GM19328 (cell line): ENCODE data around the gene TPCN1.
"Not testable (repeated sequence)": the region's sequence is repeated elsewhere in the genome, so short reads cannot be mapped to it uniquely, and the experiment has no call there.

Experiments
- ATAC-seq: cut with Tn5 transposase; IDR thresholded peaks from one replicate; pipeline ENCODE4 v1.9.1; 2021; ENCODE audit warnings: mild to moderate bottlenecking, moderate library complexity; ENCODE audit not compliant: unreplicated experiment

Gene TPCN1

GRCh38 chr12:113196582-113196981 lies 24.7 kb upstream of the TPCN1 start:
- no peak for ATAC-seq

- ATAC-seq: peak; percentile 76
These were observed 24.3 kb upstream of the TPCN1 start for GRCh38 chr12:113196990-113197389.

GRCh38 chr12:113197518-113198077 lies 23.7 kb upstream of the TPCN1 start:
- ATAC-seq: no peak

GRCh38 chr12:113198296-113198695 lies 23.0 kb upstream of the TPCN1 start:
- ATAC-seq: no peak

DNA sequence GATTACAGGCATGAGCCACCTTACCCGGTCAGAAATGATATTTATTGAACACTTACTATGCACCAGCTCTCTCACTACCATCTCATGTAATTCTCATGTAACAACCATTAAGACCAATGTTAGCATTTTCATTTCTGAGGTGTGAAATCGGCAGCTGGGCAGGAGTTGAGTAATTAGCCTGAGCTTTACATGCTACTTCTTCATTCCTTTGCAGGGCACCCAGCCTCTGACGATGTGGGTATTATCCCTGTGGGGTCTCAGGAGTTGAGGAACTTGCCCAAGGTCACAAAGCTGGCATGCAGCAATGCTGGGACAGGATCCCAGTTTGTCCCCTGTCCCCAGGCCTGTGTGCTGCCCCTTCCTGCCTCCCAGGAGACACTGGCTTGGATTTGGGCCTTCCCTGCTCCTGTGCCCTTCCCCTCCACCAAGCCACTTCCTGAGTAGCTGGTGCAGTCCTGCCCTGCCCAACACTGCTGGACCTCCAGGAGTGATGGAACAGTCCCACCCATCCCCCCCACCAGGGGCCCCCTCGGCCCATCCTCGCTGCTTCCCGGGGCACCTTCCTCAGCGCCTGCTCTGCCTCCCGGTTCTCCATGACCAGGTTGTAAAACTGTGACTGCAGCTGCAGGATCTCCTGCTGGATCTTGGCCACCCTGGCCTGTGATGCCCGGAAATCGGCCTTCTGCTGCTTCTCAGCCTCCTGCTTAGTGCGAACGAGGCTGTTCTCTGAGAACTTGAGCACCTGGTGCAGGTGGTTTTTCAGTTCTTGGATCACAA lies 21.1 kb upstream of the TPCN1 start:
- no peak for ATAC-seq

DNA sequence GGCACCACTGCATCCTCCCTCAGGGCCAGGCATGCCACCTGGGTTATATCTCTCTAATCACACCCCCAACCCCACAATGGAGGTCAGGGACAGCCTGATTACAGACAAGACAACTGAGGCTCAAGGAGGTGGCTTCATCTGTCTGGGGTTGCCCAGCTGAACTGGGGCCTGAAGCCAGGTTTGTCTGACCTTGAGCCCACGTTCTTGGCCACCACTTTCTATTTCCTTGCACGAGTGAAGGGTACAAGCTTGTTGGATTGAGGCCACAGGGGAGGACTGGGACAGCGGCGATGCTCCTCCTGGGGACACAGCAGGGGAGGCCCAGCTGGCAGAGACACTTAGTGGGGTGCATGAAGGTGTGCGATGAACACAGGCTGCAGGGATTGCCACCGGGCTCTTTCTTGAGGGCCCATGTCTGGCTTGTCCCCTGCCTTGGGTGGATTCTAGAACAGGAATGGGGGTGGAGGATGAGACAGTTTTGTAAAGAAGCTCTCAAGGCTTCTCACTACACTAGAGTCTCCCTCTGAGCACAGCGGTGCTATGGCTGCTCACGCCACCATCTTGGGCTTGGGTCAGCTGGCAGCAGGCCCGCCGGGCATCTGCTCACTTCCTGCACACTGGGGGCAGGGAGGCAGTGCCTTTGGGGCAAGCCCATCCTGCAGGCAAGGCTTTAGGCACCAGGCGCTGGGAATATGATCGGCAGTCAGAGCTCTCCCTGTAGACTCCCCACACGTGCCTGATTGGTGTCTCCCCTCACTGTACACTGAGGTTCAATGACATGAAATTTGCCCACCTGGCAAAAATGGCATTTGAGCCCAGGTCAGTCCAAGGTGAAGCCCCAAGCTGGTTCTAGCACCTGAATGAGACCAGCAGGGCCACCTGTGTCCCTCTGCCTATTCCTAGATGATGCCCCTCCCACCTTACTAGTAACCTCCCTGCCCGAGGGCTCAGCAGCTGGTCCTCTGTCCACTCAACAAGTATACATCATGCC lies 19.8 kb upstream of the TPCN1 start:
- no peak for ATAC-seq

DNA sequence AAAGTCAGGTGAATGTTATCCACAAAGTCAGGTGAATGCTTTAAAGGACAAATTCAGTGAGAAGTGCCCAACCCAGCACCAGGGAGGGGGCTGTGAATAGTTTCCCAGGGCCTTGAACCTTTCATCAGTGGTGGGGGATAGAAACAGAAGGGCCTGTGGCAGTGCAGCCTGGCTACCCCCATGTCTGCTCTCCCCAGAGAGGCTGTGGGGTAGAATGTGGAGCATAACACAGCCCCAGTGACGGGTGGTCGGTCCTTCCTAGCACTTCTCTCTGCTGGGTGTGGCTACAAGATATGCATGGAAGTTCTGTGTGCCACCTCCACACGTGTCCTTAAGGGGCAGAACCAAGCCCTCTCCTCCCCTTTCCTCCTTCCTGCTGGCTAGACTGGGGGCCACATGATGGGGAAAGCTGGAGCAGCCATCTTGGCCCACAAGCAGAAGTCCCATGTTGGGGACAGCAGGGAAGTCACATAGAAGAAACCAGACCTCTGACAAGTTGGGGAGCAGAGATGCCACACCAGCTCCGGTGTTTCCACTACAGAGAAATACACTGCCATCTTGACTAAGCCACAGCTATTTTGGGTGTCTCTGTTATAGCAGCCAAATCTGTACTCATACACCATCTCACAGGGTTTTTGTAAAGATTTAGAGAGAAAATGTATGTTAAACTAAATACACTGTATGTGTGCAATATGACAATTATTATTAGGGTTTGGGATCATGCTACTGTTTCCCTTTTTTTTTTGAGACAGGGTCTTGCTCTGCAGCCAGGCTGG lies 18.8 kb upstream of the TPCN1 start:
- ATAC-seq: no peak

GRCh38 chr12:113203852-113204760 lies 17.2 kb upstream of the TPCN1 start:
- no peak for ATAC-seq

DNA sequence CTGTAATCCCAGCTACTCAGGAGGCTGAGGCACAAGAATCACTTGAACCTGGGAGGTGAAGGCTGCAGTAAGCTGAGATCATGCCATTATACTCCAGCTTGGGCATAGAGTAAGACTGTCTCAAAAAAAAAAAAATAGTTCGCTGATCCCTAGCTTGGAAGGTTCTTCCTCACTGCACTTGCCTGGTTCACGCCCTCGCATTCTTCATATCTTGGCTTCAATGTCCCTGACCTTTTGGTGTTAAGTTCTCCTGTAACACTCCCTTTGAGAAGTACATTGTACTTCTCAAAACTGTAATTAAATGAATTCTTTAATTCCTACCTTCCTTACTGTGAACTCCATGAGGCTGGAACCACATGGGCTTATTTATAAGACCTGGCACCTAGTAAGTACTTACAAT lies 16.5 kb upstream of the TPCN1 start:
- no peak for ATAC-seq

- not testable (repeated sequence) for ATAC-seq
These were observed 14.5 kb upstream of the TPCN1 start for GRCh38 chr12:113206802-113207201.

GRCh38 chr12:113207613-113208040 lies 13.6 kb upstream of the TPCN1 start:
- ATAC-seq: no peak

DNA sequence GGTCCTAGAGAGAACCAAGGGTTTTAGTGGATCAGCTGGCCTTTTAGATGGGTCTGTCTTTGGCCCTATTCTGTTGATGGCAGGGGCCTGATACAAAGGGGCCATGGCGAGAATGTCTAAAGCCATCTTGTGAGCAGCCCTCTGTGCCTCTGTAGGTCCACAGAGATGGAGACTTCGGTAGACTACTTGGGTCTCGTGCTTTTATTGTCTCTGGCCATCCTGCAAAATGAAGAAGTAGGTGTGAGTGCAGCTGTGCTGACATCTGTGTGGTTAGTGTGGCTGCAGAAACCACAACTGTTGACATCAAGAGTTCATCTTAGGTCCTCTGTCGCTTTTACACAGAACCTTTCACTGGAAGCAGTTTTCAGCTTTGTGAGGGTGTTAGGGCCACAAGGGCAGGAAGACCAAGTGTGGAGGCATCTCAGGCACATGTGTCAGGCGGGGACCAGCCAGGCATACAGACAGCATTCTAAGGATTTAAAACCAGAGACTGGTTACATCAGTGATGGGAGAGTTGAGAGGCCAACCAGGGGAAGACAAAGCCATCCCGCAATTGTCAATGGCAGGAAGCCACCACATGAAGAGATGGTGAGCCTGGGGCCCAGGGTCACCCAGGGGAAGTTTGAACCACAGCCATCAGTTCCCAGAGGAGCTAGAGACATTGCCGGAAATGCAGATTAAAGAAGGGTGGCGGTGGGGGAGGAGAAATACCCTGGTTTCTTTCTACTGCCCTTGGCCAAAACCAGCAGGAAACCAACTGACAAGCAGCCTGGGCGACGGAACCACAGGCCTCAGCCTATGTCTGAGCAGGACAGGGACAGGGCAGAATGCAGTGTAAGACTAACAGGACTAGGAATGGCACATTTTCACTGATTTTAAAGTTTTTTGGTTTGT lies 13.0 kb upstream of the TPCN1 start:
- peak; percentile 75 for ATAC-seq

DNA sequence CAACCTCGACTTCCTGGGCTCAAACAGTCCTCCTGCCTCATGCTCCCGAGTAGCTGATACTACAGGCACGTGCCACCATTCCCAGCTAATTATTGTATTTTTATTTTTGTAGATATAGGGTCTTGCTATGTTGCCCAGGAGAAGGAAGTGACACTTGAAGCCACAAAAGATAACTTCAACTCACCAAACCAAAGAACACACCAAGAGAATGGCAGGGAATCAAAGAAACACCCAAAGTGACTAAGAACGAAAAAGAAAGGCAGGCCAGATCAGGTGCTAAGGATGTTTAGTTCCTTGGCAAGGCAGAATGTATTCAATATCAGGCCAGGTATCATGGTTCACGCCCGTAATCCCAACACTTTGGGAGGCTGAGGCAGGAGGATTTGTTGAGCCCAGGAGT lies 10.1 kb upstream of the TPCN1 start:
- no peak for ATAC-seq

DNA sequence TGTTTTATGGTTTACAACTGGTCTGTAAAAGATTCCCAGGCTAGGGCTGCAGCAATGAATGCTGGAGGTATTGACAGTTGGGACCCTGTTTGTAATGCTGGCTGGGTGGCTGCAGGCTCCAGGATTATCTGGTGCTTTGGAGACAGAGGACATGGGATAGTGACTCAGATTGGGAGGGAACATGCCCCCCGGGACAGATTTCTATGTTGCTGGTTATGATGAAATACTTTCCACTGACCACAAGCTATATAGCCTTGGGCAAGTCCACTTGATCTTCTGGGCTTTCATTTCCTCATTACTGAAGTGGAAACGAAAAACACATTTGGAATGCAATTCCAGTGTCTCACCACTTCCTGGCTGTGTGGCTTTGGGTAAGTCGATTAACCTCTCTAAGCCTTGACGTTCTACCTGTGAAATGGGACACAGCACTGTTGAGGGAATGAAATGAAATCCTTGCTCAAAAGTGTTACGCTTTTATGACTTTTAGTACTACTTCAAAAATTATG lies 6.3 kb upstream of the TPCN1 start:
- no peak for ATAC-seq

- no peak for ATAC-seq
These were observed 5.2 kb upstream of the TPCN1 start for GRCh38 chr12:113216027-113216426.

DNA sequence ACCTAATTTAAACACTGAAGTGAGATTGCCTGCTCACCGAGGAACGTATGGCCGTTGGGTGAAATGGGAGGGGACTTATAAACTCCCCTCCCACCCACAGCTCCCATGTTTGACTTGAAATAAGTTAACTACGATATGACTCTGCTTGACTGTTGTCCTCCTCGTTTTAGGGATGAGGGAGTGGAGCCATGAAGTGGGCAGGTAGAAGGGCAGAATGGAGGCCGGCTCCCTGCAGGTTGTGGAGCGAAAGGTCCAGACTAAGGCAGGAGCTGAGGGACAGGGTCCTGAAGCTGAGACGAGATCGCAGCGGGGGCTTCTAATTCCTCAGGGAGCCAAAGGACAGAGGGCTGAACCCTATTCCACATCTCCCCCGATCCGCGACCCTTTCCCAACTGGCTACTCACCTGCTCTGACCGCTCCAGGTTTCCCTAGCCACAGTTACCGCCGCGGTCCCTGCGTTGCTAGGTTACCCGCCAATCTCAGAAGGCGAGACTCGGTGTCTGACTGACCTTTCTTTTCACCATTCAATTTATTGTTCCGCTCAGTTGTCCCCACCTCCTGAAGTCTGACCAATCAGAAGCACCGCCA lies 577 bp upstream of the TPCN1 start:
- no peak for ATAC-seq

- ATAC-seq: no peak
These were observed 899 bp downstream of the TPCN1 start for GRCh38 chr12:113221997-113222729.
